ACC112 (cell line): ENCODE measurements around the gene SCYL1.

Experiments
- H2AFZ ChIP-seq: fragments of 200-600 bp; sonication (generic); one replicate; pipeline ENCODE4 v1.6.0; 2017; ENCODE audit warnings: antibody characterized with exemption, low read length; ENCODE audit not compliant: unreplicated experiment
- H3K27ac ChIP-seq: fragments of 200-600 bp; sonication (generic); 2 replicates; pipeline ENCODE4 v1.5.1; 2014; ENCODE audit warnings: low read depth, mild to moderate bottlenecking, antibody characterized with exemption, low read length, moderate library complexity
- H3K27me3 ChIP-seq: fragments of 200-600 bp; sonication (generic); 2 replicates; pipeline ENCODE4 v1.6.1; 2014; ENCODE audit warnings: mild to moderate bottlenecking, antibody characterized with exemption, low read length, moderate library complexity, mixed read lengths; ENCODE audit not compliant: insufficient read depth
- H3K36me3 ChIP-seq: fragments of 200-600 bp; sonication (generic); 2 replicates; pipeline ENCODE4 v1.6.1; 2016; ENCODE audit warnings: mild to moderate bottlenecking, antibody characterized with exemption, low read length, moderate library complexity, mixed read lengths; ENCODE audit not compliant: insufficient read depth
- H3K4me1 ChIP-seq: fragments of 200-600 bp; sonication (generic); one replicate; pipeline ENCODE4 v1.6.1; 2016; ENCODE audit warnings: low read length, mixed read lengths; ENCODE audit not compliant: insufficient read depth, unreplicated experiment, control insufficient read depth
- H3K4me3 ChIP-seq: fragments of 200-600 bp; sonication (generic); 2 replicates; pipeline ENCODE4 v1.5.1; 2014; ENCODE audit warnings: mild to moderate bottlenecking, low read depth, low read length
- H3K79me2 ChIP-seq: fragments of 200-600 bp; sonication (generic); one replicate; pipeline ENCODE4 v1.6.0; 2016; ENCODE audit warnings: low read length; ENCODE audit not compliant: control insufficient read depth, unreplicated experiment, insufficient read depth

Gene SCYL1

DNA sequence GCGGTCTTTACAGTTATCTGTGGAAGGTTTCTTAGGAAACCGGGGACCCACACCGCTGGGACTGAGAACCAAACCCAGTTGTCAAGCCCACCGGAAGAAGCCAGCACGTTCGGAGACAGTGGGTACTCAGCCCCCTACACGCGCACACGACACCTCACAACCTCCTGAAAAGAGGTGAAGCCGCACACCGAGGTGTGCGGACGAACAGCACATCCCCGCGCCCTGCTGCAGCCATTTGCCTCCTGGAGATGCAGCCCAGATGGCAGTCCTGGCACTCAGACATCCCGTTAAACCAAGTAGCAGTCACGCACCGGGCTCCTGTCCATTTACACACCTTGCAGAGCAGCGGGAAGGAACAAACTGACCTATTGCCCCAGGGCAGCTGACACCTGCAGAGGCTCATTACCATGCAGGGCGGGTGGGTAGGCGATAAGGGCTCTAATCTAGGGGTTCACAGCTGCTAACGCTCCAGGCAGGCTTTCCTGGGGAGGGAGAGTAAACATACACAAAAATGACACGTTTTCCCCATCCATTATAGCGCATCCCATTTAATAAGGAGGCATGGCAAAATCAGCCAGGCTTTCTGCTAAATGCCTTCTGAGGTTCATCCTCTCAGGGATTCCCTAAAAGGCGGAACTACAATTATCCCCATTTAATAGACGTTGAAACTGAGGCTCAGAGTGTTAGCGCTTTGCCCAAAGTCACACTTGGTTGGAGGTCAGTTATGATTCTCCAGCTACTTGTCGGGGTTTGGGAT, 50.1 kb downstream of the SCYL1 start:
- H2AFZ ChIP-seq = no peak overlapping the region
- H3K27me3 ChIP-seq = no peaks in the 10 kb centered on the region
- peak overlapping the region; percentile 68 for H3K27ac ChIP-seq
- H3K4me1 ChIP-seq = peaks cover 53% of the 10 kb centered on the region
- peaks cover 48% of the 10 kb centered on the region for H3K79me2 ChIP-seq
- peak overlapping the region; percentile 91 for H3K4me3 ChIP-seq
- H3K36me3 ChIP-seq = no peaks in the 10 kb centered on the region

DNA sequence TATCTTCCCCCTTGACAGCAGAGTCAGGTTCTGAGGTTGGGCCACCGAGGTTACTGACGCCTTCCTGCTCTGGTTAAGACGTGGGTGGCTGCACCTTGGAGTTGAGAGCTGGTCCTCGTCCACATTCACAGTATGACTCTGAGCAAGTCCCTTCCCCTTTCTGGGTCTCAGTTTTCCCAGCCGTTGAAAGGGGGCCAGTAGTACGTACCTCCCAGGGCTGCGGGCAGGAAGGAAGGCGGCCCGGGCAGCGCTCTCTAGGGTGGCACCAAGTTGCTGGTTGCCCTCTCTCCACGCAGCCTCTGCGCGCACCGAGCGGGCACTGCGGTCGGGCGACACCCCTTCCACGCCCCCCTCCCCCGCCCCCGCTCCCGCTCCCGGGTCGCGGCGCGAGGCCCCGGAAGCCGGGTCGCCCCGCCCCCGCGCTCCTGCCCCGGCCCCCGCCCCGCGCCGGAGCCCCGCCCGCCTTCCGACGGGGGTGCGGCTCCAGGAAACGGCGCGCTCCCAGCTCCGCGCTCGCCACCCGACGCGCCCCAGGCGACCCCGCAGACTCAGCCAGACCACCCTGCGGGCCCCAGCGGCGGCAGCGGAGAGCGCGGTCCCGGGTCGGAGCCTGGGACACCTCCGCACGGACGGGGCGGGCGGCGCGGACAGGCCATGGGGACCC, 50.8 kb downstream of the SCYL1 start, which contains the start of gene EHBP1L1:
Gene EHBP1L1, plus strand, starts transcription at position 486 of the 664 bp plus-strand sequence. CDS start 250 bp downstream, outside the sequence.
- peak within 1 kb of the TSS; percentile 91 for H3K4me3 ChIP-seq
- H3K27me3 ChIP-seq = no peaks in the 10 kb centered on the region
- H3K27ac ChIP-seq = peak within 1 kb of the TSS; percentile 73
- peaks cover 44% of the 10 kb centered on the region for H3K79me2 ChIP-seq
- H3K36me3 ChIP-seq = peaks cover 5% of the 10 kb centered on the region; the same call in 1 of the 2 replicates
- H3K4me1 ChIP-seq = peaks cover 53% of the 10 kb centered on the region
- H2AFZ ChIP-seq = peak within 1 kb of the TSS; percentile 33

DNA sequence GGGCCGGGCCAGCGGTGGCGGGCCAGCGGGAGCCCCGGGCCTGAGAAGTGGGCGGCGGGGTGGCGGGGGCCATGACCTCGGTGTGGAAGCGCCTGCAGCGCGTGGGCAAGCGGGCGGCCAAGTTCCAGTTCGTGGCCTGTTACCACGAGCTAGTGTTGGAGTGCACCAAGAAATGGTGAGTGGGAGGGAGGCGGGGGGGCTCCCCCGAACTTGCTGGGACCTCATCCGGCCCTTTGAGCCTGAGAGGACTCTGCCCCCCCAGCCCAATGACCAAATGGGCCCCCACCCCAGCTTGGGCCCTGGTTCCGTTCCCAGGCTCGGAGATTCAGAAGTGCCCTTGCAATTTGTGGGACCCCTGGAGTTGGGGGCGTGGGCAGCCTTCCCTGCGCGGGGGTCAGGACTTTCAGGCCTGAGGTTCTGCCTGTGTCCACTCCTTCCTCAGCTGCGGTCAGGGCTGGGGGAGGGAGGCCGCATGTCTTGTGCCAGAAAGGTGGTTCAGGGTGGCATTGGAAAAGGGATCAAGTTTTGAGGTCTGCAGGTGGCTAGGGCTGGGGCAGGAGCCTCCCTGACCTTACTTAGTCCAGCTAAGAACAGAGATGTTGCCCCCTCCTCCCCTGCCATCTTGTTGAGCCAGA, 51.5 kb downstream of the SCYL1 start:
- peak overlapping the region; percentile 73 for H3K27ac ChIP-seq
- peaks cover 48% of the 10 kb centered on the region for H3K4me1 ChIP-seq
- peak overlapping the region; percentile 33 for H2AFZ ChIP-seq

DNA sequence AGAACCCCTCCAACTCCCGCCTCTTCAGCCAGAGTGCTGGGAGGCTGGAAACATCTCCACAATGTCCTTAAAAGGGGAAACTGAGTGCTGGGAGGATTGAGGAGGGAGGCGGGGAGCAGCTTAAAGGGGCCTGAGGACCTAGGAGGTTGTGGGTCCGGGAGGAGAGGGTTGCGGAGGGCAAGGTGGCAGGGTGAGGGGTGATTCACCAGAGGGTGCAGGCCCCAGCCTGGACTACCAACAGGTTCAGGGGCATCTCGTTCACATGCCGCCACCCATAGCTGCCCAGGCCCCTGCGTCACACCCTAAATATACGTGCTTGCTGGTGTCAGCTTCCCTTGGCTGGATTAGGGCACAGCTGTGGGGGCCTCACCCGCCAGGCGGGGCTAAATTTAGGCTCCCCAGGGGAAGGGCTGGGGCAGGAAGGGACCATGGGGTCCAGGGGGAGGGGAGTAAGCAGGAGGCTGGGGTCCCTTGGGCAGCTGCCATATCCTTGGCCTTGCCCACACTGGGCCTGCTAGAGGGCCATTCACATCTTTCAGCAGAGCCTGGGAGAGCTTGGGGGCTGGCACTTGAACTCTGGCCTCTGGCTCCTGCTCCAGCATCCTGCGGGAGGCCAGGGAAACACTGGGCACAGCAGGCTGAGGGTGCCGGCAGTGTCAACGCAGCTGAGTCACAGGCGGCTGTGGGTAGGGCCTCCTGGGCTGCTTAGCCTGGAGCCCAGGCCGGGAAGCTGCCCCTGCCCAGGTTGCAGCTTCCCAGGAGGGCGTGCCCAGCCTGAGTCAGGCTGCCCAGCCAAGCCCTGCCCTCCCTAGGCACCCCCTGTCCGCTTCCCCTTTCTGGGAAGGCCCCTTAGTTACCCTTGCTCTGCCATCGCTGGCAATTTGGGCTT, 52.2 kb downstream of the SCYL1 start:
- Histone ChIP-seq H3K4me3 (peak overlapping the region; percentile 91), H3K36me3 (peaks cover 10% of the 10 kb centered on the region; the same call in 1 of the 2 replicates), H3K79me2 (peaks cover 31% of the 10 kb centered on the region), H2AFZ (no peak overlapping the region), H3K4me1 (peaks cover 41% of the 10 kb centered on the region), H3K27ac (peak overlapping the region; percentile 73), H3K27me3 (no peaks in the 10 kb centered on the region)

More for the DNA sequence above, 51.5 kb downstream of the SCYL1 start:
- H3K36me3 ChIP-seq = peaks cover 10% of the 10 kb centered on the region; the same call in 1 of the 2 replicates
- H3K79me2 ChIP-seq = peaks cover 37% of the 10 kb centered on the region
- peak overlapping the region; percentile 91 for H3K4me3 ChIP-seq
- H3K27me3 ChIP-seq = no peaks in the 10 kb centered on the region

DNA sequence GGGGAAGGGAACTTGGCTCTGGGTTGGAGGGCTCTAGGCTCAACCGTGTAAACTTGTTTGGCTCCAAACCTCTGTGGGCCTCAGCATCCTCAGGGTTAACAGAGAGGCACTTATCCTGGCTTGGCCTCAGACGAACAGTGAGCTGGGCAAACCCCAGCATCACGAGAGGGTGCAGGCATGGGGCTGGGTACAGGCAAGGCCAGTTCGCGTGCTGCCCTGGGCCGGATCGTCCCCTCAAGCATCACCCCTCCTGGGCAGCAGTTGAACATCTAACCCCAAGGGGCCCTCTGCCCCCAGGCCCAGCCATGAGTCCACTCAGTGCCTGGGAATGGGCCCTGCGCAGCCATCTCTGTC, 52.9 kb downstream of the SCYL1 start:
- Histone ChIP-seq H2AFZ (no peak overlapping the region), H3K79me2 (peaks cover 26% of the 10 kb centered on the region), H3K27ac (peak overlapping the region; percentile 73), H3K36me3 (peaks cover 13% of the 10 kb centered on the region; the same call in 1 of the 2 replicates), H3K27me3 (no peaks in the 10 kb centered on the region), H3K4me1 (peaks cover 40% of the 10 kb centered on the region), H3K4me3 (peak overlapping the region; percentile 91)

DNA sequence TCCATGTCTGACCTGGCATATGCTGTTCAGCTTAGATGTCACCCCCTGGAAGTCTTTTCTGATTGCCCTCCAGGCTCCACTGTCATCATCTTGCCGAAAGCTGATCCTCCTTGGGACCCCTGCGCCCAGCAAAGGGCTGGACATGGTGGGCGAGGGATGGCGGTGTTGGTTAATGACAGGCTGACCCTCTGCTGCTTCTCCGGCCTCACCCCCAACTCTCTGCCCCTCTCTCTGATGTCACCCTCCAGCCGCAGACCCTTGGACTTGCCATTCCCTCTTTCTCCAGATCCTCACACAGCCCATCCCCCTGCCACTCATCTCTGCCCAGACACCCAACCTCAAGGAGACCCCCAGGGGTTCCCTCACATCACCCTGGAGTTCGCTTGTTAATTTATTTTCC, 53.3 kb downstream of the SCYL1 start:
- Histone ChIP-seq H3K4me1 (peaks cover 38% of the 10 kb centered on the region), H3K79me2 (peaks cover 23% of the 10 kb centered on the region), H3K27me3 (no peaks in the 10 kb centered on the region), H3K4me3 (no peak overlapping the region; the same call in 1 of the 2 replicates), H2AFZ (no peak overlapping the region), H3K36me3 (peaks cover 13% of the 10 kb centered on the region; the same call in 1 of the 2 replicates), H3K27ac (peak overlapping the region; percentile 73)

DNA sequence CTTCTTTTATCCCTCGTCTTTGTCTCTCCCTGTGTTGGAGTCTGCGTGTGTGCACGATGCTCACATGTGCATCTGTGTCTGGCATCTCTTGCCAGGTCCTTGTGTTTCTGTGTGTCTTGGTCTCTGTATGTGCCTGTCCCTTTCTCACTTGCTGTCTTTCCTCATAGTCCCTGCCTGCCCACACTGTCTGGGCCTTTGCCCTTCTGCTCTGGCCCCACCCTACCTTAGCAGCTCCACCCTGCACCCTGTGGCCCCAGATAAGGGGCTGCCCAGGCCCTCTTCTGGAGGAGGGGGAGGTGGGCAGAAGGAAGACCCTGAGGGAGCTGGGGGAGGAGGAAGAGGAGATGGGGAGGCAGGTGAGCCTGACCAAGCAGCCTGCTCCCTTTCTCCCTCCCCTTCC, 53.8 kb downstream of the SCYL1 start:
- Histone ChIP-seq H3K27ac (no peak overlapping the region), H3K79me2 (peaks cover 20% of the 10 kb centered on the region), H3K27me3 (no peaks in the 10 kb centered on the region)

DNA sequence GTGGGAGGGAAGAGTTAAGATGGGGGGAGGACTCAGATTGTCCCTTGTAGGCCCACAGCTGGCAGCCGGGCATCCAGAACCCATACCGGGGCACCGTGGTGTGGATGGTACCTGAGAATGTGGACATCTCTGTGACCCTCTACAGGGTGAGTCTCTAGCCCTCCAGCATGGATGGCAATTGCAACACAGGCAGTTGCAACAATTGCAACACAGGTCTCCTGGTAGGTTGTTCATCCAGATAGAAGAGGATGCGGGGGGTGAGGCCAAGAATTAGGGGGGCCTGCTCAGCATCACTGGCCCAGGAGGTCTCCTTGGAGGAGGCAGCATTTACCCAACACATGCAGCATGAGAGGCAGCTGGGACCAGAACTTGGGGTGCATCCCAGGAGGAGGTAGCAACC, 54.4 kb downstream of the SCYL1 start:
- Histone ChIP-seq H3K27ac (no peak overlapping the region), H2AFZ (no peak overlapping the region), H3K27me3 (no peaks in the 10 kb centered on the region), H3K4me1 (peaks cover 30% of the 10 kb centered on the region), H3K36me3 (peaks cover 17% of the 10 kb centered on the region; the same call in 1 of the 2 replicates), H3K79me2 (peaks cover 20% of the 10 kb centered on the region), H3K4me3 (no peak overlapping the region)

More for the DNA sequence above, 53.8 kb downstream of the SCYL1 start:
- H3K36me3 ChIP-seq = peaks cover 13% of the 10 kb centered on the region; the same call in 1 of the 2 replicates
- no peak overlapping the region for H2AFZ ChIP-seq
- no peak overlapping the region for H3K4me3 ChIP-seq
- H3K4me1 ChIP-seq = peaks cover 33% of the 10 kb centered on the region

DNA sequence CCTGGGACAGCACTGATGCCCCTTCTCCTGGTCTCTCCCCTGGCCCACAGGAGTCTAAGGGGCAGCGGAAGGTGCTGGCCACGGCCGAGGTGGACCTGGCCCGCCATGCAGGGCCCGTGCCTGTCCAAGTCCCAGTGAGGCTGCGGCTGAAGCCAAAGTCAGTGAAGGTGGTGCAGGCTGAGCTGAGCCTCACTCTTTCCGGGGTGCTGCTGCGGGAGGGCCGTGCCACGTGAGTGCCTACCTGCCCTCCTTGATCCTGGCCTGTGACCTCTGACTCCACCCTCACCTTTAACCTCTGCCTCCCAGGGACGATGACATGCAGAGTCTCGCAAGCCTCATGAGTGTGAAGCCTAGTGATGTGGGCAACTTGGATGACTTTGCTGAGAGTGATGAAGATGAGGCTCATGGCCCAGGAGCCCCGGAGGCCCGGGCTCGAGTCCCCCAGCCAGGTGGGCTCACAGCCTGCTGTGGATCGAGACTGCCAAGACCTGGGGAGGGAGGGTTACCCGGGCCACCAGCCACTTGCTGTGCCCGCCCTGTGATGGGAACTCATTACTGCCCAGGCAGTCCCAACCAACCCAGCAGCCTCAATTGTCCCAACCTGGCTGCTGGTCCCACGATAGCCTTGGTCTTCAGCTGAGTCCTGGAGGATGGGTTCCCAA, 55.3 kb downstream of the SCYL1 start:
- Histone ChIP-seq H3K27ac (no peak overlapping the region), H2AFZ (no peak overlapping the region), H3K27me3 (no peaks in the 10 kb centered on the region), H3K4me3 (no peak overlapping the region), H3K79me2 (peaks cover 20% of the 10 kb centered on the region), H3K4me1 (peaks cover 25% of the 10 kb centered on the region), H3K36me3 (peaks cover 17% of the 10 kb centered on the region; the same call in 1 of the 2 replicates)
